HPDE6-E6E7 (cell line): ENCODE data around the gene IQCE.

ENCODE experiments used
- DNase-seq: peaks from one replicate; pipeline ENCODE4 v3.0.0; 2011; ENCODE audit warnings: missing footprints; ENCODE audit errors: extremely low spot score

IQCE gene

DNA sequence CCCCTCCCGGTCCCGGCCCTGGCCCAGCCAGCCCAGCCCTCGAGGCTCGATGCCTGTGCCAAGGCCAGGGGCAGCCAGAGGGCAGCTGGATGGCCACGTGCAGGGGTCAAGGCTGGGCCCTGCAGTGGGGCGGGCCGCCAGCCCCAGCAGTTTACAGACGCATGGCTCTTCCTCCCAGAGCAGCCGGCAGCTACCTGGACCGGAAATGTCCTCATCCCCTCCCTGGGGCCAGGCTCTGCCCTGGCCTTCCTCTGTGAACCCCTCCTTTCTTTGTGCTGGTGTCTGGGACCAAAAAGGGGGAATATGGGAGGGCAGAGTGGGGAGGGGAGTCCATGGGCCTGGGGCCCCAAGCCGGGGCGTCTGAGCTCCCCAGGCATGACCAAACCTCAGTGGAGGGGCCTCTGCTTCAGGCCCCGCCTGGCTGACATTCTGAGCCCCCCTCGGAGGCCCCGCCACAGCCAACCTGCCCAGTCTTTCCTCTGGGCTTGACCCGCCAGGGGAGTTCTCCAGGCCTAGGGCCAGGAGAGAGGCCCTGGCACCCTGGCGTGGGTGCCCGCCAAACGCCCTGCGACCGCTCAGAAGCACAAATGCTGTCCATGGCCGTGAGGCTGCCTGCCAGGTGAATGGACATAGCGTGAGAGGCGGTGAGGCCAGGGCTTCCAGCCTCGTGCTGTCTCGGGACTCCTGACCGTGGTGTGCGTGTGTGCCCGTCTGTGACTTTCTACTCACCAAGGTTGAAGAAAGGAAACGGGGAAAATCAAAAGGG, 104.5 kb downstream of the IQCE start:
- DNase-seq: no peak

- no peak for DNase-seq
Measured at GRCh38 chr7:2663960-2664359, 105.2 kb downstream of the IQCE start.
